HG03571 (cell line): ENCODE measurements around the gene SNX19.

Experiments used
- ATAC-seq: cut with Tn5 transposase; IDR thresholded peaks from one replicate; pipeline ENCODE4 v1.9.1; 2021; ENCODE audit not compliant: unreplicated experiment

SNX19 gene

DNA sequence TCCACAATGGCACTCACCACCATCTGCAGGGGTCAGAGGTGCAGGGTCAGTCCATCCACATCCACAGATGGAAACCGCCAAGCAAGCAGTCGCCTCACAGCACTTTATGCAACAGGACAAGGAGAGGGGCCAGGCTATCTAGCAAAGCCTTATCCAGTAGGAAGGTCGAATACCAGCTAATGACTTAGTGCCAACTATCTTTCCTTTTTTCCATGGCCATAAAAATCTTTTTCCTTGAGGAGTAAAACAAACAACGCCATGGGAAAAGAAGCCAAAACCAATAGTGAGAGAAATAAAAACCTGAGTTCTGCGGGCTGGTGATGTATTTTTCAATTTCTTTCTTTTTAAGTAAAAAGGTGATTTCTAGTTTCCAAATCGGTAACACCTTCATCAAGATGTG lies 8.2 kb downstream of the SNX19 start:
- no peak for ATAC-seq

DNA sequence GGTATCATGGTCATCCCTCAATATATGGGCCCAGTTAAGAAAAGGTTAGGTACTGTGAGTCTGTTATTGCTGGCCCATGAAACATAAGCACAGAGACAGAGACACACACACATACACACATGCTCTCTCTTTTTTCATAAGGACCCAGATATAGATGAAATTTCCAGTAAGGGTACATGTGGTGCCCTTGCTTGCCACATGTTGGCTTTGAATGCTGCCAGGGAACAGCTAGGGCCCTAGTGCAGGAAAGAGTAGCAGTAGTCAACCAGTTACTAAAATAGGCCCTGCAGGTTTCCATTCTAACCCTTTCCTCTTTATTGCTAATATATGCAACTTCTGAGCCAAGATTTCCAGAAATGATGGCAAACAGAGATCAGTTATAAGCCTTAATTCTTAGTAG lies 9.1 kb downstream of the SNX19 start:
- no peak for ATAC-seq

DNA sequence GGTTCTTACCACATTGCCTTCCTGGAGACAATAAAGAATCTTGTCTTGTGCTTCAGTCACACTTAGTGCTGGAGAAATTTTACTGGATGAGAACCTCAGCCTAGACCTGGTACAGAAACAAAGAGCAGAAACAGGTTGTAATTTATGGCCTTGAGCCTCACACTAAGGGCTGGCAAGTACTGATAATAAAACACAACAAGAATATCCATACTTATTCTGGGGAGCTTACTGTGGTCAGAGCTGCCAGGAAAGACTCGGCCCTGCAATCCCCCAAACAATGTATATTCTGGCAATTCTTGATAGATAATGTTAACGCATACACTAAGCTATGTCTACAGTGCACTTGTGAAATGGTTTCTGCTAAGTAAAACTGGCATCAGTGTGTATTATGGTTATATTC lies 9.7 kb downstream of the SNX19 start:
- no peak for ATAC-seq

DNA sequence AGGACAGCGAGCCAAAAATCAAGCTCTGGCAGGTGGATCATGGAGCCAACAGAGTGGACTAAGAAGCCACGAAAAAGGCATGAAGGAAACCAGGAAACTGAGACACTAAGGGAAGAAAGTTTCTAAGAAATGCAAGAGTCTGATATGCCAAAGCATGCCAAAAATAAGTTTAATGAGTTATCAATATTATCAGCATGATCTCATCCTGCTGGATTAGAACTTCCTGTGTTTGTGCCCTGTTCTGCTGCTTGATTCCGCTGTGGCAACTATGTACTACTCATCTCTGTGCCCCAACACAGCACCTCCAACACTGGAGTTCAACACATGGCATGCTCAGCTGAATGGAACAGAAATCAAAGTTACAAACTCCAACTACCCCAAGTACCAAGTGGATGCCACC lies 10.8 kb downstream of the SNX19 start:
- ATAC-seq, result no peak

DNA sequence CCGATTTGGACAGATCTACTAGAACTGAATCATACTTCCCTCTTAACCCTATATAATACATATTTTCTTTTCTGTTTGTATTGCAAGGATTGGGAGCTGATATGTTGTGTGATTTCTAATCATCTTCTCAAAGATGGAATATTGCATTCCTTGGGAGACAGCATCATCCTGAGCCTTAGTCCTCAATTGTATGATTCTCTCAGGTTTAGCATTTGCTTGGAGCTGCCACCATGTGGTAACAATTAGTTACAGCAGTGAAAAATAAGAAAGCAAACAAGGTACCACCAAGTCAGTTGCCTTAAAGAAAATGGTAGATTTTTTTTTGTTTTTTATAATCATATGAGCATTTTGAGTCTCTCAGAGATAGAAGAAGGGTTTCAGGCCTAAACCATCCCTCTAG lies 11.9 kb downstream of the SNX19 start:
- ATAC-seq, result no peak

DNA sequence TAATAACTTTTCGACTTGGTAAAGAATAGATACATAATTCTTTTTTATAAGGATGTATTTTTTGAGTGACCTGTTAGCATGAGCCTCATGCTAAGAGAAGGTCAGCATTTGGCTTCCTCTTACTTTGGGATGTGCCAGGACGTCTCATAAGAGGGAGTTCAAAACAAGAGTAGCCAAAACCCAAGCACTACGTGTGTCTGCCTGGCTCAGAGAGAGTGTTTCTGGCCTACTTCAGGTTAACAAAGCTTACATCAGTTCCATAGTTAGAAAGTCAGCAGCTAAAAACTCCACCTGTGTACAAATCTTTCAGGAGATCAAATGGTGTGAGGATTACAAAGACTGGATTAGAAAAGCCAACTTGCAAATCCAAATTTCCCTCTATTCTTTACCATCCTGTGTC lies 13.9 kb downstream of the SNX19 start:
- ATAC-seq, result no peak

DNA sequence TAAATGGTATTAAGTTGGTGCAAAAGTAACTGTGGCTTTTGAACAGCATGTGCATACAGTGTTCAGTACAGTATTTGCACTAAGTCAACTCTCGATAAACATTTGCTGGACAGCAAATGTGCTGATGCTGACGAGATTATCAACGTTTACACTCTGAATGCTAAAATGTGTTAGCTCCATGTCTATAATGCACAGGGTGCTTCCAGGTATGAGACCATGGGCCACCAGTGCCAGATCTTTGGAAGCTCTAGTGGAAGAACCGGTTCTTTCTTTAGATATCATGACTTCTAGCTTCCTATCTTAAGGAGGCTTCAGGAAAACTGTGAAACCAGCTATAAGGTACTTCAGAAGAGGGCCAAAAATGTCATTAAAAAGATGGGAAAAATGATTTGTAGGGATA lies 17.2 kb downstream of the SNX19 start:
- ATAC-seq, result no peak

DNA sequence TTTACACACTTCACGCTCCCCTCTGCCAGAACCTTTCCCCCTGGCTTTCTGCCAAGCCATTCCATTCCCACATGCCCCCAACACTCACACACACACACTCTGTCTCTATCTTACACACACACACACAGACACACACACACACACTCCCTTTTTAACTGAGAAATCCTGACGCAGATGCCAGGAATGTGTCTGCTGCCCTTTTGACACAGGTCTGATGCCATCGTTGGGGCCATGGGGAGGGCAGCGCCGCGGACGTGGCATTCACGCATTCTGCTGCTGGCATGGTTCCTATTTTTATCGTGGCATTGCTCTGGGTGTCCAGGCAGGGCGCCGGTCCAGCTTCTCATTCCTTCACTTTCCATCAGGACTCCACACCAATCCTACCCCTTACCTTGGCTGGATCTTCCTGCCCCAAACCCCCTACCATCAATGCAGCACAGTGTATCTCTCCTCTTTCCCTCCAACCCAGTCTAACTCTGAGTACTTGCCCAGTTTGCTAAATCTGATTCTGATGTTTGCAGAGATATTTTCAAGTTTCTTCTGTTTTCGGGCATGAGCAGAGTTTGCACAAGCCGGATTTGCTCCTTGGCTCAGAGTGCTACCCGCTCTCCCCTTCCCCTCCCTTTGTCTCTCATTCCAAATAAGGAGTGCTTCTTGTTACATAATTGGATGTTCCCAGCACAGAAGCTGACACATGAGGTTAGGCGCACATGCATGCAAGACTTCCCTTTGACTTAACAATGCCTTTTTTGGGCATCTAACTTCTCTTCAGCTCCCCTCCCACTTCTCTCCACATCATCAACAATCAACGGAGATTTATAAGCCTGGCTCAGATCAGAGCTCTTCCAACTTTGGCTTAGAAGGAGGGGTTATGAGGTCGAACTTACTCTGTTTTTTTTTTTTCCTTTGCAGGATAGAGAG lies 18.8 kb downstream of the SNX19 start:
- no peak for ATAC-seq

DNA sequence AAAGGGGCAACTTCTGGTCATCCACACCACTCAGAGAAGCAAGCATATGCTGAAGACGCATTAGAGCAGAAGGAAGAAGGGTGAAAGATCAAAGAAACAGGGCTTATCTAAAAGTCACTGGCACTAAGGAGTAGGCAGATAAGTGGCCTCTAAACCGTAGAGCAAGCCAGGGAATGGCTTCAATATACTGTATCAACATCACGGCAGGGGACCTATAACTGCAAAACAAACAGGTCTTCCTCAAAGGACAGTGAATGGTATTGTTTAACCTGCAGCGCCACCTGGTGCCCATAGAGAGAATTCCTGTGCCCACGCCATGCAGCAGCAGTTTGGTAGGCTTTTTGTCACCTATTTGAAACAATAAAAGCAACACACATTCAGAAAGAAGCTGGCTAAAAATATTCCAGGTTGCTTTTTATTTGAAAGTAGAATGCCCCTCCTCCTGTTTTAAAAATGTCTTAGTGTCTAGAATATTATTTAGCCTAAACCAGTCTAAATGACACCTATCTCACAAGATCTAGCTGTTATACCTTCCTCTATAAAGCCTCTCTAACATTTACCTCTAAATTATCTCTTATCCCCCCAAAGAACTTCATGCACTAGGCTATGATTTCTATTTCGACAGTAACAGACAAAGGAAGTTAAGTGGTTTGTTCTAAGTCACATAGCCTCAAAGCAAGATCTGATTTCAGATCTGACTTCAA lies 21.8 kb downstream of the SNX19 start:
- peak; percentile 97 for ATAC-seq

DNA sequence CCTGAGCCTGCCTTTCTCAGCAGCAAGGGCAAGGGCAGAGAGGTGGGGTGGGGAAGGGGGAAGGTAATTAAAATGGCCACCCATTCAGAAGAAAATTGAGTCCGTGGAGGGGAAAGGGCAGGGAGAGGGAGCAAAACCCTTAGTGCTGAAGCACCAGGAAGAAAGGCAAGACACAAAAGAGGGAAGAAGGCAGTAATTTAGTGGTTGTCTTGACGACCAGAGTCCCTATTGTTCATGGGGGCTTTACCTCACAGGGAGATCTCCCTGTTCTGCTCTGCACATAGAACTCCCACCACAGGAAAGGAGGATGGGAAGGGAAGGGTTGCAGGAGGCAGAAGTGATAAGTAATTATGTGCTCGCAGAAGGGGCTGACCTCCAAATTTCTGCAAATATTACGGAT lies 23.4 kb downstream of the SNX19 start:
- ATAC-seq, result no peak

DNA sequence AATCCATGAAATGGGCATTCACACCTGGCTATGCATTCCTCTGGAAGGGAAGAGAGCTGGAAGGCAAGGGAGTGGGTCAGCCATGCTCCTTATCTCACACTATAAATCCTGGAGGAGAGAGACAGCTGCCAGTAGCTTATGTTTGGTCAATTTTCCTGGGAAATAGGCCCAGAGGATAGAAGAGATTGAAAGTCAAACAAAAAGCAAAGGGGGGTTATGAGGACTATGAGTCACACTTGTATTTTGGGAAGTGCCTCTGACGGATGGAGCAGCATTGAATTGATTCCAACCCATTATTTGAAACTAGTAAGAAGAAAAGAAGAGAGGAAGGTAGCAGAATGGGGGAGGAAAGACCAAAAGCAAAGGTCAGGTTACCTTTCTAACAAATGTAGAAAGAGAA lies 25.0 kb downstream of the SNX19 start:
- ATAC-seq, result no peak

DNA sequence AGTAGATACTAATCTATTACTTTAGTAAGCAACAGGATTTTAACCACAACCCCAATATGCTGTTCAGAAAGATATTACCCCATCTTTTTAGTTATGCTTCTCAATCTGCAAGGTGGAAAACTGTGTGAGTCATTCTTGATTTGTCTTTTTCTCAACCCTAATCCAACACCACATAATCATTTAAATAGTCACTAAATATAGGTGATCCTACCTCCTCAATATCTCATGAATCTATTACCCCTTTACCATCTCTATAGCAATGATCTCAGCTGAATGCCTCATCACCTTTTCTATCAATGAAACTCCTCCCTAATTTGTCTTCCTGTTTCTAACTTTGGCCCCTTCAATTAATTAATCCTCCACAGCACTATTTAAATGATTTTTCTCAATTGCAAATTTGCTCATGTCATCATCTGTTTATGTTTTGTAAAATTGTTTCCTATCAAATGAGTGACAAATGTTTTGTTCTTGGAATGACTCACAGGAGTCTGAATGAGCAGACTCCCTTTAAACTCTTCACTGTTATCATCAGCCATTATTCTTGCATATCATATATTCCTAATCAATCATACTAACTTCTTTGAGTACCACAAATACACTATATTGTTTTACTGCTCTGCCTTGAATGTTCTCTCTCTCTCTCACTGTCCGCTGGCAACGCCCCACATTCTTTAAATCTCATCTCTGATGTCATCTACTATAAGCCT lies 26.1 kb downstream of the SNX19 start:
- ATAC-seq, result no peak

DNA sequence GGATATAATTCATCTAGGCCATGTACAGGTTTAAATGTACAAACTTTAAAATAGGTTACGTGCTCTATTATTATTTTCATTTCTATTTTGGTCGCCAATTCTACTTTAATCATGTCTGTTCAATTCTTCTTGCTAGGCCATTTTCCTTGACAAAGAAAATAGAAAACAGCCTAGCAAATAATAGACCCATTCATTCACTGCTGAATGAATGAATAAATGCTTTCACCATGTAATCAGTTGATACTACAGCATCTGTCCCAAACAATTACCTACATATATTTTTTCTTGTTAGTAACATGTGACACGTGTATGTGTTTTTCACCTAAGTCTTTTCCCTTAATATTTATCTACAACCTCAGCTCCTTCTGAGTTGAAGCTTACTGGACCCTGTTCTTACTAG lies 27.5 kb downstream of the SNX19 start:
- no peak for ATAC-seq

DNA sequence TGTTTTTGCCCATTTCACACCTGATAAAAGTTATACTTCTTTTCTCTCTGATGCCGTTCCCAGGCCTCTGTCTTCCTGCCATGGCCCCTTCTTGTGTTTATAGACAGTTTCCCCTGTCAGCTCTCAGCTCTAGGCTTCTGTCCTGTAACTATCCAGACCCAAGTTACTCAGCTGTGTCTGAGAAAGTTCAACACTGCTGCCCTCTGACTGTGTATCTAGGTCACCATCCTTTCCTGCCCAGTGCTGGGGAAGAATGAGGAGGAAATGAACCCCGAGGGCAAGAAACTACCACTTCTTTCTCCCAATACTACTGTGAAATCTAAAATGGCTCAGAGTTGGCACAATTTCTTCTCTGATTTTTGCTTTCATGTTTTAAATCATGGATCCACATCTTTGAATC lies 29.6 kb downstream of the SNX19 start:
- ATAC-seq, result no peak

DNA sequence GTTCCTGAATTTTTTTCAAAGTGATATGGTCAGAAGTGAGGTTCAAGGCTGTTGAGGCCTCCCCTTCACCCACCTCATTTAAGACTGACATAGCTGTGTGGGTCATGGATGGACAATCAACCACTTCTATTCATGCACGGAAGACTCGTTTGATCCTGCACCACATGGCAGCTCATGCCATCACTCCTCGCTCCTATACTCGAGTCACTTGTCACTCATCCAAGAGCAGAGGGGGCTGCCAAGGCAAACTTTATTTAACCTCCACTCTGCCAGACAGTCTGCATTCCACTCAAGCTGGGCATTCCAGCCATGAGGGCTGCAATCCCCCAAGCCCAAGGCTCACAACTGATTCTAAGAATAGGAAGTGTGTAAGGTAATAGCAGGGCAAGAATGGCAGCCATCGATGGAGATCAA lies 34.1 kb downstream of the SNX19 start:
- ATAC-seq, result no peak

DNA sequence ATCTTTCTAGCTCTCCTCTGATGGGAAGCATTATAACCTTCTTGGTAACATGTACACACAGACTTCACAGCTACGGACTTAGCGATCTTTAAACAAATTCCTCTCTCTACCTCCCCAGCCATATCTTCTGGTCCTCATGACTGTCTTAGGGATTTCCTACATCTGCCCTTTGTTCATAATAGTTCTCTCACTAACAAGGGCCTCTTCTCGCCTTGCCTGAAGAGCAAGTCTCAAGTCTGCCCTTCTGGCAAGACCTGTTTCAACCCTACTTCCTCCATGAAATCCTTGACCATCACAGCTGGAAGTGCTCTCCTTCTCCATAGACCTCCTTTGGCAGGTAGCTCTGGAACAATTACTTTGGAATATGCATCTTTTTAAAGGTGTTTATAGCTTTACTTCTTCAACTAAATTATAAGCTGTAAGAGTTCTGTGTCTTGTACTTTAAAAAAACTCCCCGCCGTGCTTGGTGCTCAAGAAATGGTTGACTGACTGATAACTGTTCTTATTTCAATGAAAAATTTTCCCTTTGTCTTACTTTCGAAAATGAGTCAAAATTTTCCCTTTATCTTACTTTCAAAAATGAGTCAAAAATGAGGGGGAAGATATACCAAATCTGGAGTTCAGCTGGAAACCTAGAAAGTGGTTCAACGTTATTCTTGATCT lies 34.7 kb downstream of the SNX19 start:
- ATAC-seq, result no peak

DNA sequence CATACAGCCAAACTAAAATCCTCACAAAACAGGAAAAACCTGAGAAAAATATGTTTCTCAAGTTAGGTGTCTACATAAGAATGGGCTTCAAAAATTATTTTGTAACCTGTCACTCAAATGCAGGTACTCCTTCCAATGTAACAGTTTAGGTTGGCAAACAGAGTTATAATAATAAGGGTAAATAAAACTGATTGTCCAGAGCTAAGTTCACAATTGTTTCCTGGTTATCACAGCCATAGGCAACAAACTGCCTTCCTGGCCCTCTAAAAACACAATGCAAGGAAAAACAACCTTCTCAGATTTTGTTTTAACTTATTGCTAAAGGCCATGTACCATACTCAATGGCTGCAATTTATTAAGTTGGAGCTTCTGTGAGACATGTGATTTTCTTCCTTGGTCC lies 36.4 kb downstream of the SNX19 start:
- ATAC-seq, result no peak

DNA sequence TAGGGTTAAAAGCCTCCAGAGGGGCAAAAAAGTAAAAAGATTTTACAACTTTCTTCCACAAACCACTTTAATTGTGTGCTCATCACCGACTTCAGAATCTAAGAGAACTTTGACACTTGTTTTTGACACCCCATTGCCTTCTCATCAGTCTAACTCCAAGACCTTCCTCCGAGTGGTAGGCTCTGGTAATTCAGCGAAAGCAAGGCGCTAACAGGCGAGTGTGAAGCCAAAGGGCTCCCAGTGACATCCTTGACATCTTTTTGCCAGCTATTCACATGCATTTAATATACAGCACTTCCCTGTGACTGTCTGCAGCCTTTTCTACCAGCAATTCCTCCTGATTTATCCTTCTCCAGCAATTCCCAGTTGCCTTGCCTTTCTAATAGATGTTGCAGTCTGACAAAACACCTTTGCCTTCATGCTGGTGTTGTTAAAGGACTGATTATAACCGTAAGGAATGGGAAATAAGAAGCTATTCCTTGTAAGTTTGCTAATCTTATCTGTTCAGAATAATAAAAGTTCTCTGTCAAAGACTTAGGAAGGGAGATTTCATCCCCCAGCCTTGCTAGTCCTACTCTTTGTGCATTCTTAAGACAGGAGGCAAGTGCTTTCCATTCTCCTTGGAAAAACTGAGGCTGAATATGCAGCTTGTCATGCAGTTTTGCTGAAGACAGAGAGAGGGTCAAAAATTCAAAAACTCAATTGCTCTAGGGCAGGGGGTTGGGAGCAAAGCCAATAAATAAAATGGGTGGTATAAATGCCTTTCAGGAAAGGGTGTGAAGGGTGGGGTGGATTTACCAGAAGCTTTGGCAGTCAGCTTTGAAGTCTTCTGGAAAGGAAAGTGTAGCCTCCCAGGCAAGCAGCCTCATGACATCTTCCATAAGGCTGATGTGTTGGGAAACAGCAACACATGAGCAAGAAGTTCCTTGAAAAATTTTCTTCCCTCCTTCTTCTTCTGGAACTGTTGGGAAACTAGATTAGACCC lies 39.1 kb downstream of the SNX19 start:
- no peak for ATAC-seq

DNA sequence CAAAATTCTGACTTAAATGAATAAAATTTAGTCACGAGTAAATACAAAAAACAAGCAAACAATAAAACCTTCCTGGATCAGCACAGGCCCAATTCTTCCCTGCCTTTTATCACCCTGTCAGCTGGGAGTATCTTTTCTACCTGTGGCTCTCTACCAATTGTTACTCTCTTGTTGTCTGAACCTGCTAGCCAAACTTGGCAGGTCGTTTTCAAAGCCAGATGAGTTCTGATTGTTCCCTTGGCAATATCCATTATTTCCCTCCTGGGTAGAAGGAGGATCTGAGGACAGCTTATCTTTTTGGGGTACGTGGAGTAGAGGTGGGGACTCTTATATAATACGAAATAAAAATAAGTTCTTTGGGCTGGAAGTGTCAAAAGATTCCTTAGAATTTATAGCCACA lies 40.2 kb downstream of the SNX19 start:
- no peak for ATAC-seq

DNA sequence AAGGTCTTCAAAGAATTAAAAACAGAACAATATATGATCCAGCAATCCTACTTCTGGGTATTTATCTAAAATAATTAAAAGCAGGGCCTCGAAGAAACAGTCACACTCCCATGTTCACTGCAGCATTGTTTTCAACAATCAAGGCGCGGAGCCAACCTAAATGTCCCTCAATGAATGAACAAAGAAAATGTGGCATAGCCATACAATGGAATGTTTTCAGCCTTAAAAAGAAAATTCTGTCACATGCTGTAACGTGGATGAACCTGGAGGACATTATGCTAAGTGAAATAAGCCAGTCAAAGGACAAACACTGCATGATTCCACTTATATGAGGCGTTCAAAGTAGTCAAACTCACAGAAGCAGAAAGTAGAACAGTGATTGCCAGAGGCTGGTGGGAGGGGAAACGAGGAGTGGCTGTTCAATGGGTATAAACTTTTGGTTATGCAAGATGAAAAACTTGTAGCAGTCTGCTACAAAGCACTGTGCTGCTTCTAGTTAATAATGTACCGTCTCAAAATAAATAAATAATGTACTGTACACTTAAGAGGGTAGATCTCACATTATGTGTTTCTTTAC lies 41.2 kb downstream of the SNX19 start:
- no peak for ATAC-seq
